ENCODE measurements around the gene CAV1.

- TF ChIP-seq FOXA1 (IDR thresholded peaks at IDR 0.05) (no peak), ELF4 (IDR thresholded peaks at IDR 0.05) (no peak), LEF1 (IDR thresholded peaks at IDR 0.05; ENCODE audit: borderline replicate concordance) (no peak), SP1 (IDR thresholded peaks at IDR 0.05) (no peak), FOXM1 (IDR thresholded peaks at IDR 0.05; ENCODE audit: borderline replicate concordance) (no peak), L3MBTL2 (conservative IDR thresholded peaks at IDR 0.05) (no peak), HDGF (IDR thresholded peaks at IDR 0.05; ENCODE audit: borderline replicate concordance) (no peak), NFRKB (IDR thresholded peaks at IDR 0.05) (no peak), FOXK2 (IDR thresholded peaks at IDR 0.05) (no peak), BHLHE40 (IDR thresholded peaks at IDR 0.05; ENCODE audit: borderline replicate concordance) (no peak), ARNT (IDR thresholded peaks at IDR 0.05) (no peak), SUZ12 (IDR thresholded peaks at IDR 0.05) (no peak)
Observed at GRCh38 chr7:116592445-116592844, 67.6 kb downstream of the CAV1 start.

Measured in HEK293T (cell line).